ENCODE results near the gene PRPSAP2.

DNA sequence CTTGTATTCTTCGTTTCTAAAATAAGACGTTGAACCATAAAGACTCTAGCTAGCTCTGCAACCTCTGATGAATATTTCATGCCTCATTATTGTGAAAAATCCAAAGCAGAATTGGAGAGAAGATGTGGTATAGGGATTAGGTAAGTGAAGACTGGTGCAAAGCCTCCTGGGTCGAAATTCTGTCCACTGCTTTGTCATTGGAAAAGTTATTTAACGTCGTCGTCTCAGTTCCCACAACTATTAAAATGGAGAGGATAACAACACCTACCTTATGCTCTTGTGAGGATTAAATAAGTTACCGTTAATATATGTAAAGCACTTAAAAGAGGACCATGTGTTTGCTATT, 1.4 kb upstream of the PRPSAP2 start:
- no peak for TF ChIP-seq POLR2A (IDR thresholded peaks at IDR 0.05)
- TF ChIP-seq, protein P1, sequence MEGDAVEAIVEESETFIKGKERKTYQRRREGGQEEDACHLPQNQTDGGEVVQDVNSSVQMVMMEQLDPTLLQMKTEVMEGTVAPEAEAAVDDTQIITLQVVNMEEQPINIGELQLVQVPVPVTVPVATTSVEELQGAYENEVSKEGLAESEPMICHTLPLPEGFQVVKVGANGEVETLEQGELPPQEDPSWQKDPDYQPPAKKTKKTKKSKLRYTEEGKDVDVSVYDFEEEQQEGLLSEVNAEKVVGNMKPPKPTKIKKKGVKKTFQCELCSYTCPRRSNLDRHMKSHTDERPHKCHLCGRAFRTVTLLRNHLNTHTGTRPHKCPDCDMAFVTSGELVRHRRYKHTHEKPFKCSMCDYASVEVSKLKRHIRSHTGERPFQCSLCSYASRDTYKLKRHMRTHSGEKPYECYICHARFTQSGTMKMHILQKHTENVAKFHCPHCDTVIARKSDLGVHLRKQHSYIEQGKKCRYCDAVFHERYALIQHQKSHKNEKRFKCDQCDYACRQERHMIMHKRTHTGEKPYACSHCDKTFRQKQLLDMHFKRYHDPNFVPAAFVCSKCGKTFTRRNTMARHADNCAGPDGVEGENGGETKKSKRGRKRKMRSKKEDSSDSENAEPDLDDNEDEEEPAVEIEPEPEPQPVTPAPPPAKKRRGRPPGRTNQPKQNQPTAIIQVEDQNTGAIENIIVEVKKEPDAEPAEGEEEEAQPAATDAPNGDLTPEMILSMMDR (IDR thresholded peaks at IDR 0.05), result no peak
- TF ChIP-seq POLR2AphosphoS5 (IDR thresholded peaks at IDR 0.05; ENCODE audit: insufficient read depth in 1 of 2, low read depth in 1 of 2), result no peak

Data from vagina (tissue), 2 donors.